Sigmoid colon (tissue), 4 donors: ENCODE data around the gene ARHGAP15.

Source experiments
- EP300 ChIP-seq, 4 donors: sonication (generic); formaldehyde crosslinking; IDR thresholded peaks; one replicate each; pipeline ENCODE4 v1.6.1; 2017; ENCODE audit warnings: antibody characterized with exemption in 4 of 4
- POLR2A ChIP-seq, 2 donors: fragments of 450-650 bp; IDR thresholded peaks; one replicate each; pipeline ENCODE4 v1.6.1; 2016; ENCODE audit warnings: antibody characterized with exemption in 2 of 2, mild to moderate bottlenecking in 2 of 2, moderate library complexity in 2 of 2
- POLR2AphosphoS5 ChIP-seq, 4 donors: sonication (generic); formaldehyde crosslinking; IDR thresholded peaks; one replicate each; pipeline ENCODE4 v1.6.1; 2017; ENCODE audit warnings: antibody characterized with exemption in 4 of 4
- TF ChIP-seq, protein P1 (sequence below), 4 experiments: fragments of 450-650 bp in 3 of 4; fragments of 200-600 bp in 1 of 4; IDR thresholded peaks; one replicate each; pipeline ENCODE4 v1.5.1; 2016 to 2019; ENCODE audit warnings: antibody characterized with exemption in 4 of 4, mild to moderate bottlenecking in 3 of 4, moderate library complexity in 2 of 4

DNA sequence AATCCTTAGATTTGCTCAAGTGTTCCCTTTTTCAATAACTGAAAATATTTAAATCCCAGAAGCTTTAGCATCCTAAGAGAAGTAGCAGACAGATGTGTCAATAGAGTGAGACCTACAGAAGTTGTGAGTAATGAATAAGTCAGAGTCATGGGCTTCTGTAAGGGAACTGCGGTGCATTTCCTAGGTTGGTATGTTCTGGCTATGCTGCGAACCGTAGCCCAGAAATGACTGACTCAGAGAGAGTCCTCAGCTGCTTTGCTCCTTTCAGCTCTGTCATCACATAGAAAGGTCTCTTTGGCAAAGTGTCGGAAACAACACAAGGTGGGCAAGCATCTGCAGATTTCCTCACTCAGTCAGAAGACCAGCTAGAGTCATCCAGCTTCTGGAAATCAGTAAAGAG lies 297.1 kb downstream of the ARHGAP15 start:
- TF ChIP-seq, protein P1, sequence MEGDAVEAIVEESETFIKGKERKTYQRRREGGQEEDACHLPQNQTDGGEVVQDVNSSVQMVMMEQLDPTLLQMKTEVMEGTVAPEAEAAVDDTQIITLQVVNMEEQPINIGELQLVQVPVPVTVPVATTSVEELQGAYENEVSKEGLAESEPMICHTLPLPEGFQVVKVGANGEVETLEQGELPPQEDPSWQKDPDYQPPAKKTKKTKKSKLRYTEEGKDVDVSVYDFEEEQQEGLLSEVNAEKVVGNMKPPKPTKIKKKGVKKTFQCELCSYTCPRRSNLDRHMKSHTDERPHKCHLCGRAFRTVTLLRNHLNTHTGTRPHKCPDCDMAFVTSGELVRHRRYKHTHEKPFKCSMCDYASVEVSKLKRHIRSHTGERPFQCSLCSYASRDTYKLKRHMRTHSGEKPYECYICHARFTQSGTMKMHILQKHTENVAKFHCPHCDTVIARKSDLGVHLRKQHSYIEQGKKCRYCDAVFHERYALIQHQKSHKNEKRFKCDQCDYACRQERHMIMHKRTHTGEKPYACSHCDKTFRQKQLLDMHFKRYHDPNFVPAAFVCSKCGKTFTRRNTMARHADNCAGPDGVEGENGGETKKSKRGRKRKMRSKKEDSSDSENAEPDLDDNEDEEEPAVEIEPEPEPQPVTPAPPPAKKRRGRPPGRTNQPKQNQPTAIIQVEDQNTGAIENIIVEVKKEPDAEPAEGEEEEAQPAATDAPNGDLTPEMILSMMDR (IDR thresholded peaks at IDR 0.05): no peak
- TF ChIP-seq POLR2AphosphoS5 (IDR thresholded peaks at IDR 0.05) (no peak), EP300 (IDR thresholded peaks at IDR 0.05) (no peak), POLR2A (IDR thresholded peaks at IDR 0.05) (no peak)
